ENCODE results near the gene TTC13. TPM values are rescaled to one million over a fixed set of nuclear protein-coding genes. Genes with fewer than 3 reads are reported as not detected.

The TTC13 gene
- total RNA-seq, 1 experiment from 2014 or later: 4.4 TPM

DNA sequence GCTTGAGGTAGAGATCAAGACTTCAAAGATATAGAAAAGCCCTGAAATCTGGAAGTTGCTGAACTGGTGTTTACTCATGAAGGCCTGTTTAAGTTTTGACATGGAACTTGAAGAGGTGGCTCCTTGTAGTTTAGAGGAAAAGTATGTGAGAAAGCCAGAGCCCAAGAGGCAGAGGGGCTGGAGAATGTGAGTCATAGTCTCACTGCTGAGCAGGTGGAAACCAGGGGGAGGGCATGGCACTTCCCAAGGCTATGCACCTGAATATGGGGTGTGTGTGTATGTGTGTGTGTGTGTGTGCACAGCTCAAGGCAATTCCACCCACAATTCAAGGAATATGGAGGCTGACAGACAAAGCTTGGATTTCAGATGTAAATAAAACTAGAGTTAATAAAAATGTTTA lies 63.6 kb downstream of the TTC13 start:
- DNase-seq (ENCODE audit: low spot score) (no peak), ATAC-seq (no peak)
- Mint-ChIP-seq H3K9me3 (no peaks in the 10 kb centered on the region), H3K36me3 (no peaks in the 10 kb centered on the region), H3K27ac (no peak overlapping the region), H3K27me3 (ENCODE audit: low read depth) (no peaks in the 10 kb centered on the region; the same call in 1 of the 2 replicates), H3K4me3 (no peak overlapping the region), H3K4me1 (no peaks in the 10 kb centered on the region)
- POLR2A ChIA-PET: no interaction called here
- TF ChIP-seq CREB1 (CRISPR knock-in tag; IDR thresholded peaks at IDR 0.05): no peak
- TF ChIP-seq, protein P1, sequence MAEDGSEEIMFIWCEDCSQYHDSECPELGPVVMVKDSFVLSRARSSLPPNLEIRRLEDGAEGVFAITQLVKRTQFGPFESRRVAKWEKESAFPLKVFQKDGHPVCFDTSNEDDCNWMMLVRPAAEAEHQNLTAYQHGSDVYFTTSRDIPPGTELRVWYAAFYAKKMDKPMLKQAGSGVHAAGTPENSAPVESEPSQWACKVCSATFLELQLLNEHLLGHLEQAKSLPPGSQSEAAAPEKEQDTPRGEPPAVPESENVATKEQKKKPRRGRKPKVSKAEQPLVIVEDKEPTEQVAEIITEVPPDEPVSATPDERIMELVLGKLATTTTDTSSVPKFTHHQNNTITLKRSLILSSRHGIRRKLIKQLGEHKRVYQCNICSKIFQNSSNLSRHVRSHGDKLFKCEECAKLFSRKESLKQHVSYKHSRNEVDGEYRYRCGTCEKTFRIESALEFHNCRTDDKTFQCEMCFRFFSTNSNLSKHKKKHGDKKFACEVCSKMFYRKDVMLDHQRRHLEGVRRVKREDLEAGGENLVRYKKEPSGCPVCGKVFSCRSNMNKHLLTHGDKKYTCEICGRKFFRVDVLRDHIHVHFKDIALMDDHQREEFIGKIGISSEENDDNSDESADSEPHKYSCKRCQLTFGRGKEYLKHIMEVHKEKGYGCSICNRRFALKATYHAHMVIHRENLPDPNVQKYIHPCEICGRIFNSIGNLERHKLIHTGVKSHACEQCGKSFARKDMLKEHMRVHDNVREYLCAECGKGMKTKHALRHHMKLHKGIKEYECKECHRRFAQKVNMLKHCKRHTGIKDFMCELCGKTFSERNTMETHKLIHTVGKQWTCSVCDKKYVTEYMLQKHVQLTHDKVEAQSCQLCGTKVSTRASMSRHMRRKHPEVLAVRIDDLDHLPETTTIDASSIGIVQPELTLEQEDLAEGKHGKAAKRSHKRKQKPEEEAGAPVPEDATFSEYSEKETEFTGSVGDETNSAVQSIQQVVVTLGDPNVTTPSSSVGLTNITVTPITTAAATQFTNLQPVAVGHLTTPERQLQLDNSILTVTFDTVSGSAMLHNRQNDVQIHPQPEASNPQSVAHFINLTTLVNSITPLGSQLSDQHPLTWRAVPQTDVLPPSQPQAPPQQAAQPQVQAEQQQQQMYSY (CRISPR knock-in tag; IDR thresholded peaks at IDR 0.05): no peak
- CTCF ChIA-PET: no interaction called here

DNA sequence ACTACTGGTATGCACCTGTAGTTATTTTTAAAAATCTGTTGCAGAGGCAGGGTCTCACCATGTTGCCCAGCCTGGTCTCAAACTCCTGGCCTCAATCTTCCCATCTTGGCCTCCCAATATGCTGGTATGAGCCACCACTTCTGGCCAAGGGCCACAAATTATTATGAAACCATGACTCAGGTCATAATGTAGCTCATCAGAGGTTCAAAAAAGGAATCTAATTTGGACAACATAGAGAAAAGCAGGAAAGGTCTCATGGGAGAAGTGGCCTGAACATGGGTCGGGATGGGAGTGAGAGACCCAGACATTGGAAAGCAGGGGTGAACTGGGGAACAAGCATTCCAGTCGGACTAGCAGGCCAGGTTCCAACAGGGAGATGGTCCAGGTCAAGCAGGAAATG lies 65.2 kb downstream of the TTC13 start:
- CTCF ChIA-PET: no interaction called here
- TF ChIP-seq ZNF396 (CRISPR knock-in tag; IDR thresholded peaks at IDR 0.05; ENCODE audit: borderline replicate concordance) (no peak), GRHL2 (CRISPR knock-in tag; IDR thresholded peaks at IDR 0.05; ENCODE audit: insufficient replicate concordance, severe bottlenecking) (no peak), MAX (CRISPR knock-in tag; IDR thresholded peaks at IDR 0.05) (no peak), ETV6 (CRISPR knock-in tag; IDR thresholded peaks at IDR 0.05) (no peak), ZNF532 (CRISPR knock-in tag; IDR thresholded peaks at IDR 0.05; ENCODE audit: borderline replicate concordance) (no peak), ZMAT4 (CRISPR knock-in tag; IDR thresholded peaks at IDR 0.05) (no peak), NR2C2 (CRISPR knock-in tag; IDR thresholded peaks at IDR 0.05) (no peak), USF2 (CRISPR knock-in tag; IDR thresholded peaks at IDR 0.05) (no peak), ESRRA (CRISPR knock-in tag; IDR thresholded peaks at IDR 0.05; ENCODE audit: borderline replicate concordance) (no peak), ZBTB43 (CRISPR knock-in tag; IDR thresholded peaks at IDR 0.05) (no peak), JAZF1 (CRISPR knock-in tag; IDR thresholded peaks at IDR 0.05) (no peak), E2F5 (CRISPR knock-in tag; IDR thresholded peaks at IDR 0.05) (no peak)
- TF ChIP-seq, protein P2, sequence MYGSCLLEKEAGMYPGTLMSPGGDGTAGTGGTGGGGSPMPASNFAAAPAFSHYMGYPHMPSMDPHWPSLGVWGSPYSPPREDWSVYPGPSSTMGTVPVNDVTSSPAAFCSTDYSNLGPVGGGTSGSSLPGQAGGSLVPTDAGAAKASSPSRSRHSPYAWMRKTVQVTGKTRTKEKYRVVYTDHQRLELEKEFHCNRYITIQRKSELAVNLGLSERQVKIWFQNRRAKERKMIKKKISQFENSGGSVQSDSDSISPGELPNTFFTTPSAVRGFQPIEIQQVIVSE (CRISPR knock-in tag; IDR thresholded peaks at IDR 0.05; ENCODE audit: borderline replicate concordance): no peak
- TF ChIP-seq, protein P3, sequence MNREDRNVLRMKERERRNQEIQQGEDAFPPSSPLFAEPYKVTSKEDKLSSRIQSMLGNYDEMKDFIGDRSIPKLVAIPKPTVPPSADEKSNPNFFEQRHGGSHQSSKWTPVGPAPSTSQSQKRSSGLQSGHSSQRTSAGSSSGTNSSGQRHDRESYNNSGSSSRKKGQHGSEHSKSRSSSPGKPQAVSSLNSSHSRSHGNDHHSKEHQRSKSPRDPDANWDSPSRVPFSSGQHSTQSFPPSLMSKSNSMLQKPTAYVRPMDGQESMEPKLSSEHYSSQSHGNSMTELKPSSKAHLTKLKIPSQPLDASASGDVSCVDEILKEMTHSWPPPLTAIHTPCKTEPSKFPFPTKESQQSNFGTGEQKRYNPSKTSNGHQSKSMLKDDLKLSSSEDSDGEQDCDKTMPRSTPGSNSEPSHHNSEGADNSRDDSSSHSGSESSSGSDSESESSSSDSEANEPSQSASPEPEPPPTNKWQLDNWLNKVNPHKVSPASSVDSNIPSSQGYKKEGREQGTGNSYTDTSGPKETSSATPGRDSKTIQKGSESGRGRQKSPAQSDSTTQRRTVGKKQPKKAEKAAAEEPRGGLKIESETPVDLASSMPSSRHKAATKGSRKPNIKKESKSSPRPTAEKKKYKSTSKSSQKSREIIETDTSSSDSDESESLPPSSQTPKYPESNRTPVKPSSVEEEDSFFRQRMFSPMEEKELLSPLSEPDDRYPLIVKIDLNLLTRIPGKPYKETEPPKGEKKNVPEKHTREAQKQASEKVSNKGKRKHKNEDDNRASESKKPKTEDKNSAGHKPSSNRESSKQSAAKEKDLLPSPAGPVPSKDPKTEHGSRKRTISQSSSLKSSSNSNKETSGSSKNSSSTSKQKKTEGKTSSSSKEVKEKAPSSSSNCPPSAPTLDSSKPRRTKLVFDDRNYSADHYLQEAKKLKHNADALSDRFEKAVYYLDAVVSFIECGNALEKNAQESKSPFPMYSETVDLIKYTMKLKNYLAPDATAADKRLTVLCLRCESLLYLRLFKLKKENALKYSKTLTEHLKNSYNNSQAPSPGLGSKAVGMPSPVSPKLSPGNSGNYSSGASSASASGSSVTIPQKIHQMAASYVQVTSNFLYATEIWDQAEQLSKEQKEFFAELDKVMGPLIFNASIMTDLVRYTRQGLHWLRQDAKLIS (CRISPR knock-in tag; IDR thresholded peaks at IDR 0.05; ENCODE audit: borderline replicate concordance): no peak

More for the DNA sequence above, 65.2 kb downstream of the TTC13 start:
- Mint-ChIP-seq H3K9me3 (no peaks in the 10 kb centered on the region), H3K27ac (no peak overlapping the region), H3K27me3 (ENCODE audit: low read depth) (no peaks in the 10 kb centered on the region; the same call in 1 of the 2 replicates), H3K4me1 (no peaks in the 10 kb centered on the region), H3K4me3 (no peak overlapping the region), H3K36me3 (no peaks in the 10 kb centered on the region)
- POLR2A ChIA-PET: no interaction called here
- DNase-seq (ENCODE audit: low spot score) (no peak), ATAC-seq (no peak)
